Hematopoietic multipotent progenitor cell treated with erythropoietin and hydrocortisone succinate and interleukin-3 and kit ligand, for 17 days (in vitro differentiated cells): Measurements from ENCODE around the gene MEIG1.
"Not testable (repeated sequence)": the region's sequence is repeated elsewhere in the genome, so short reads cannot be mapped to it uniquely, and the experiment has no call there.

Source experiments
- DNase-seq: peaks from one replicate; pipeline ENCODE4 v3.0.0-alpha.2; 2015; ENCODE audit warnings: low spot score

Gene MEIG1, protein sequence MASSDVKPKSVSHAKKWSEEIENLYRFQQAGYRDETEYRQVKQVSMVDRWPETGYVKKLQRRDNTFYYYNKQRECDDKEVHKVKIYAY

DNA sequence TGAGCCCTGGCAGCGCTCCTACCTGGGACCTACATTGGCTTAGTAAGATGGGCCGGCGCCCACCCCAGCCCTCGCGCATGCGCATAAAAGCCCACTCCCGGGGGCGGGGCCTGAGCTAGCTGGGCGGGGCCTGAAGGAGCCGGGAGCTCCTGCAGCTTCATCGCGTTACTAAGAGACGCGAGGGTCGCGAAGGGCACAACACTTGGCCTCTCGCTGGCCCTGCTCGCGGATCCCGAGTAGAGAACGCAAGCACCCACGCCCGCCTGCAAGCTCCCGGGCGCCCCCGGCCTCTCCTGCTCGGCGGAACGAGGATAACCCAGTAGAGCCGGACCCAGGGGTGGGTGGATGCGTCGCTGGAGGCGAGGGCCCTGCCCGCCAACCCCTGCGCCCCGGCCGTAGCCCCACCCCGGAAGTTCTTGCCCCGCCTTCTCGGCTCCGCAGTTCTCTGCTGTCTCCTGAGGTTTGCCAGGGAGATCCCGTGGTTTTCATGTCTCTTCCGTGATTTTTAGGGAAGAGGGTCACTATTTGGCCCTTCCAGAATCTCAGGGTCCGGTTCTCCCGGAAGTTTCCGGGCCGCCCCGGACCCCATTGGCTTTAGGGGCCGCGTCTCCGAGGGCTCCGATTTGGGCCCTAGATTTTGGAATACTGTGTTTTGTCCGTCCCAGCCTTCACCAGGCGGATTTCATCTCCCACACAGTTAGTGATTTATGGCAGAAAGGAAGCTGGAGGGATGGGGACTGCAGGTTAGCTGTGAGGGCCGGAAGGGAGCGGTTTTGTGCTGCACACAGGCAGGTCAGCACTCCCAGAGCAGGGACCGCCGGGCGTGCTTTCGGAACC, at the start of gene MEIG1:
MEIG1 (plus strand) TSS at position 168 of the 837 bp plus-strand sequence. CDS start 7,081 bp downstream, outside the sequence.
- DNase-seq = peak; percentile 88

GRCh38 chr10:14910953-14911352, 48.2 kb upstream of the MEIG1 start:
- no peak for DNase-seq

GRCh38 chr10:14911801-14912200, 47.4 kb upstream of the MEIG1 start:
- DNase-seq = no peak

DNA sequence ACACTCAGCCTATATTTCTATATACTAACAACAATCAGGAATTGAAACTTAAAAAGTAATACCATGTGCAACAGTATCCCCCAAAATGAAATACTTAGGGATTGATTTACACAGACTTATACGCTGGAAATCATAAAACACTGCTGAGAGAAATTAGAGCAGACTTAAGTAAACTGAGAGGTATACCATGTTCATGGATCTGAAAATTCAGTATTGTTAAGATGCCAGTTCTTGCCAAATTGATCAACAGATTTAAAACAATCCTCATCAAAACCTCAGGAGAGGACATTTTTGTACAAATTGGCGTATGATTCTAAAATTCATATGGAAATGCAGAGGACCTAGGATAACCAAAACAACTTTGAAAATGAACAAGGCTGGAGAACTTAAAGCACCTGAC, 42.6 kb upstream of the MEIG1 start:
- DNase-seq = no peak

- no peak for DNase-seq
Observed at GRCh38 chr10:14917827-14918226, 41.4 kb upstream of the MEIG1 start.

DNA sequence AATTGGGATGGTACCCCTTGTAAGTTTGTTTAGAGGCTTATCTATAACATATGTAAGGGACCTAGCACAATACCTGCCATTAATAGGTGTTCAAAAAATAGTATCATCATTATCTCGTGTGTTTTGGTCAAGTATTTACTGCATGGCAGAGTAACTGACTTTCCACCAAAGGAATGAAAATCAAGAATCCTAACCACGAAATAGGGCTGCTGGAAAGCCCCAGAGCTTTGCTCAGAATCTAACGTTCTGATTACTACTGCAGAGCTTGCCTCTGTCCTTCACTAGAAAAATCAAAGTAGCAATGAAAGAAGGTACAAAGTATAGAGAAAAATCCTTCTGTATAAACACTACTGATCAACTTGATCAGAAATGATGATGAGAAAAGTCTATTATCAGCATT, 40.2 kb upstream of the MEIG1 start:
- no peak for DNase-seq

DNA sequence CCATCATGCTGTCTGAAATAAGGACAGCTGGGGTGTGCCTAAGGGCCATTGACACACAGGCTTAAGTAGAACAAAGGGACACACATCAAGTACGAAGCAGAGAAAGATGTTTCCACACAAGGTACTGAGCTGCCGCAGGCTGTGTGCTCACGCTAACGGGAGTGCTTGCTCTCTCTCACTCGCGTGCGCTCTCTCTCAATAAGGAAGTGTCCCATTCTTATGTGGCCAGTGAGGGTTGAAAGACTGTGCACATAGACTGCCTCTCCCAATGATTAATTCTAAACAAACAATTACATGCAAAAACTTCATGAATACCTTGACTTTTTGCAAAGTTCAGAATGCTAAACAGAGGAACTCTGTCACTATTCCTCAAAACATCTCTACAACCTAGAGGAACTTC, 35.2 kb upstream of the MEIG1 start:
- no peak for DNase-seq

DNA sequence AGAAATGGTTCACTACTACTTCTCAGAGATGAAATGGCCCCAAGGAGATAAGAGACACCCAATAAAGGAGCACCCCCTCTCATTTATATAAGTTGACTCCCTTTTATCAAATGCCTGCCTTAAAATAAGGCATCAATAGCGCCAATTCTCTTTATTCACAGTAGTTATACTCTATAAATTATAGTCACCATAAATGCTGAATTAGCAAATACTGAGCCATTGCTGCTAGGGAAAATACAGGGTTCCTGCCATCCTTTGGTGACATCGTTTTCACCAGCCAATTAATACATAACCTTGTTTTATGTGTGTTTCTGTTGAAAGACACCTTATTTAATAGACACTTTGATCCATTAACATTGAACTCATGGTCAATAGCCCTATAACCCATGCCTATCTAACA, 33.9 kb upstream of the MEIG1 start:
- no peak for DNase-seq

- no peak for DNase-seq
Observed at GRCh38 chr10:14926061-14926470, 33.1 kb upstream of the MEIG1 start.

DNA sequence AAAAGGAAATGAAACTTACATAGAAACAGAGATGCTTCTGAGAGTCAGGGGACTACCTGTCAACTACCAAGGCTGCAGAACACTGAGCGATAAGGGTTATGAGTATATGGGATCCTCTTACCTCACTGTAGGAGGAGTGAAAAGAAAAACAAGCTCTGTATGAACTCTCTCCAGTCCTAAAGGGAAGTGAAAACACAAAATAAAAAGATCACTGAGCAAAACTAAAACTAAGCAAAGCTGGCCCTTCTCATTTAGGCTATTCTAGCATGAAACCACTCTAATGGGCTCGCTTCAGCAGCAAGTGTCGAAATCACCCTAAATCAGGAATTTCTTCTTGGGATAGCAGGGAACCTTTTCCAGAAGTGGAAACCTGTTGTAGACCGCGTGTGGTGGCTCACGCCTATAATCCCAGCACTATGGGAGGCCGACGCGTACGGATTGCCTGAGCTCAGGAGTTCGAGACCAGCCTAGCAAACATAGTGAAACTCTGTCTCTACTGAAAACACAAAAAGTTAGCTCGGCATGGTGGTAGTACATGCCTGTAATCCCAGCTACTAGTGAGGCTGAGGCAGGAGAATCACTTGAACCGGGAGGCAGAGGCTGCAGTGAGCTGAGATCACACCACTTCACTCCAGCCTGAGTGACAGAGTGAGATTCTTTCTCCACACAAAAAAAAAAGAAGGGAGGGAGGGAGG, 32.3 kb upstream of the MEIG1 start:
- no peak for DNase-seq

DNA sequence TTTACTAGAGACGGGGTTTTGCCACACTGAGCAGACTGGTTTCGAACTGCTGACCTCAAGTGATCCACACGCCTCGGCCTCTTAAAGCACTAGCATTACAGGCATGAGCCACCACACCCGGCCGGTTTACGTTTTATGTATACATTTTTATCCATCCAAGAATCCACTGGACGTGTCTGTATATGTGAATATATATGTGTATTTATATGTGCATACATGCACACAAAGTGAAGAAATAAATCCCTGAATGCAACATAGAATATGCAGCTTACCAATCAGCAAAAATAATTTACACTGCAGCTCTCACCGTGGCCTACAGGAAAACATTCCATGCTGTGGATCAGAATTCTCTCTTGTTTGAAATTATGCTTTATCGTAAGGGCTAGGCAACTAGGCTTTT, 28.6 kb upstream of the MEIG1 start:
- DNase-seq = no peak

DNA sequence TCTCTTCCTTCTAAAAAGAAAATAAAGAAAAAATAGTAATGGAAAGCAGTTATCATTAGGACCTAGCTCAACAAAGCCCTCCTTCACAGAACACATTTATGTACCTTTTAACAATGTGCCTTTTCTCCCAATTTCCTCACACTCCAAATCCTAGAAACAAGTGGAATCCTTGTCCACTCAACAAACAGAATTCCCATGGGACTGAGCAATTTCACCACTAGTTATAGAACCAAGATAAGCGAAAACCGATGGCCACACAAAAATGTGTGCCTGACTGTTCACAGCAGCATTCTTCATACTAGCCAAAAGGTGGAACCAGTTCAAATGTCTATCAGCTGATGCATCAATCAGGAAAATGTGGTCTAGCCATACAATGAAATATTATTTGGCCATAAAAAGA, 22.6 kb upstream of the MEIG1 start:
- DNase-seq = no peak

- not testable (repeated sequence) for DNase-seq
Observed at GRCh38 chr10:14938971-14939370, 20.2 kb upstream of the MEIG1 start.

DNA sequence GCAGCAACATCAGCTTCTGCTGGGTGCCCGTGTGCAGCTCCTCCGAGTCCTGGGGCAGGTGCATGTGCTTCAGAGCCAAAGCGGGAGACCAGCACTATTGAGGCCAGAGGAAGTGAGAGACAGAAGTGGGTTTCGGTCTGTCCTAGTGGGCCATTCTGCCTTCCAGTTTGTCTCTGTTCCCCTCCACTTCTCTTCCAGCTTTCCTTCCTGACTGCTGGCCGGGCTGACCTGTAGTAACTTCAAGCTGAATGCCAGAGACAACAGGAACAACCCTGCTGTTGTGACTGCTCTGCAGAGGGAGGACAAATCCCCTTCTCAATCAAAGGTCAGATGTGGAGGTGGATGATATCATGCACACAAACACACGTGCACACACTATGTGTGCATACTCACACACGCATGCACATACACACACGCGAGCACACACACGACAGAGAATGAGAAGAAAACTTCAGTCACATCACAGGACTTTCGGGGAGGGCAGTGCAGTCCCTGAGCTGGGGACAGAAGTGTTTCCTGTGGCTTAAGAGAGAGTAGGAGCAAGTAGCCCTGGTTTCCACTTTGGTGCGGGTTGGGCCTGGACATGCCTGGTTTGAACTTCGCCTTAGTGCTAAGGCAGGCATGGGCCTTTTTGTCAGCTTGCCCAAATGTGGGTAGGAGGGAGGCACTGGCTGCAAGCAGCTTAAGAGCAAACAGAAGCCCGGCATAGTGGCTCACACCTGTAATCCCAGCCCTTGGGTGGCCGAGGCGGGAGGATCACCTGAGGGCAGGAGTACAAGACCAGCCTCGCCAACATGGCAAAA, 16.8 kb upstream of the MEIG1 start:
- not testable (repeated sequence) for DNase-seq

- not testable (repeated sequence) for DNase-seq
Observed at GRCh38 chr10:14942950-14943338, 16.2 kb upstream of the MEIG1 start.

DNA sequence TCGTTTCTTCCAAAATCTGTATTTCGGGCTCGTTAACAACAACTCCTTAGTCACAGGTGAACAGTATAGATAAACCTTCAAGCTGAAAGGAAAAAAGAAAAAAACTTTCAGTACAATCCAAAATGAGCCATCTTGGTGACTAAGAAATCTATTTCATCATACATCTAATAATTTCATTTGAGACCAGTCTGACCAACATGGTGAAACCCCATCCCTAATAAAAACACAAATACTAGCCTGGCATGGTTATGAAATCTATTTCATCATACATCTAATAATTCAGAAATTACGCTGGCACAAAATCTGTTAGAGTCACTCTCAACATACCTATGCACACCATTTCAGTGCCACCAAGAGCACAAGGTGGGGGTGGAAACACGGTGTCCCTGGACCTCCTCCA, 14.1 kb upstream of the MEIG1 start:
- no peak for DNase-seq

DNA sequence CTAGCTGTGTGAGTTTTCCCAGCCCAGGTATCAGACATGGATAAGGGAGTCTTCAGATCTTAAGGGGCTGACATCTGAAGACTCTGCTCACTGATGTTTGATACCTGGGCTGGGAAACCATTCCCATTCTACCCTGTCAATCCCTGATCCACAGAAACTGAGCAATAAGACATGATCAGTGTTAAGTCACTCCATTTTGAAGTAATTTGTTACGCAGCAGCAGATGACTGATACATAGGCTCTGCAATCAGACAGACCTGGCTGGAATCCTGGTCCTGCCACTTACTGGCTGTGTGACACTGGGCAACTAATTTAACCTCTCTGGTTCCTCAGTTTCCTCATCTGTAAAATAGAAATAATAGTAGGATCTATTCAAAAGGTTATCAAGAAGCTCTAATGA, 11.9 kb upstream of the MEIG1 start:
- DNase-seq = no peak

- no peak for DNase-seq
Observed at GRCh38 chr10:14949291-14949690, 9.9 kb upstream of the MEIG1 start.

DNA sequence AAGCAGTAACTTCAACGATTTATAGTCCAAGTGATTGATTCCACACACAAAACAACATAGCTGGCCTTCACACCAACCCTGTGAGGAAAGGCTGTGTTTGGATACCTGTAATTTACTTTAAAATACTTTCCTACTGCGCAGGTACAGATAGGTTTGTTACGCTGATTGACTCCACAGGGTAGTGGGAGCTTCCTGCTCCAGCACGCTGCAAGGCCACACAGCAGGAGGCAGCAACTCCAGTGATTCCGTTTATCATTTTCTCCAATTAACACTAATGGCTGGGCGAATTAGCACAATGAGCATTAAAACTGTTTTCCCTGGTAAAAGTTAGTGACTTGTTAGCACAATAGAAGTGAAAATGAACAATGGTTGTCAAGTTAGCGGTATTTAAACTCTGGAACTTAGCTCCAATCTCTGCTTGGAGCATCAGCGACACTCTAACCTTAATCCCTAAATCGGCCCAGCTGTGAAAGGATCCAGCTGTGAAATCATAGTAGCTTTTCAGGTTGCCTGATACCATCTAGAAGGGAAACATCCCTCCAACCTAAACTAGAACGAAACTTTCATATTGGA, 6.3 kb upstream of the MEIG1 start:
- peak; percentile 10 for DNase-seq

DNA sequence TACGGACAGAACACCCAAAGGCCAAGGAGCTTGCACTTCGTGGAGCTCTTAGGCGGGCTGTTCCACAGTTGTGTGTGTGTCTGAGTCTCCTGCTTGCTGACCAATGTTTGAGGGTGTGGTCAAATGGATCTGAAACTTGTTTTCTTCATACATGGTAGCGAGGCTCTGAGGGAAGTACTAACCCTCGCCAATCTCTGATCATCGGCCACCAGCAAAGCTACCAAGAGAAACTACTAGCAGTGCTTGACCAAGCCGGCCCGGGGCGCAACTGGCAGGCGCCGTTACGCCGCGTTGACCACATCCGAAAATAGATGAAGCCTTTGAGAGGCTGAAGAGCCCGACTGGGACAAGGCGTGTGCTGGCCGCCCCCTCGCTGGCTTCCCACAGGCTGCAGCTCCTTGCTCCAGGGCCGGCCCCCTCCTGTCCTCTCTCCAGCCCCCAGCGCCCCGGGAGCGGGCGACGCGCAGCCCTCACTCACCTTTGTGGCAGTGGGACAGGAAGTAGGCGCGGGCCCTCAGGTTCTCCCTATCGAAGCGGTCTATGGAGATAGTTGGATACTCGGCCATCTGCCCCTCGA, 5.7 kb upstream of the MEIG1 start:
- peak; percentile 38 for DNase-seq

- DNase-seq = peak; percentile 83
Observed at GRCh38 chr10:14954001-14954770, 5.0 kb upstream of the MEIG1 start, which contains the start of gene DCLRE1C. Gene DCLRE1C, minus strand, starts transcription at chr10:14954096. Its CDS starts 86 bp downstream, at chr10:14954010.
